Mesodermal cell (in vitro differentiated cells): ENCODE results near the gene CLEC4M.
"Not testable (repeated sequence)": the region's sequence is repeated elsewhere in the genome, so short reads cannot be mapped to it uniquely, and the experiment has no call there.

Source experiments
- H3K27ac ChIP-seq: 2 replicates; pipeline ENCODE4 v1.7.0; 2013; ENCODE audit warnings: mild to moderate bottlenecking, low read depth, low read length, moderate library complexity; ENCODE audit not compliant: severe bottlenecking
- H3K36me3 ChIP-seq: 2 replicates; pipeline ENCODE4 v1.7.1; 2013; ENCODE audit warnings: mild to moderate bottlenecking, low read length, moderate library complexity; ENCODE audit not compliant: control insufficient read depth, insufficient read depth
- H3K4me1 ChIP-seq: one replicate; pipeline ENCODE4 v1.7.1; 2013; ENCODE audit warnings: mild to moderate bottlenecking, low read length; ENCODE audit not compliant: insufficient read depth, control insufficient read depth, poor library complexity, severe bottlenecking
- H3K4me3 ChIP-seq: 2 replicates; pipeline ENCODE4 v1.7.0; 2013; ENCODE audit warnings: low read length, control low read depth, mild to moderate bottlenecking; ENCODE audit not compliant: insufficient read depth, poor library complexity, severe bottlenecking; ENCODE audit errors: extremely low read depth
- H3K9me3 ChIP-seq: 2 replicates; pipeline ENCODE4 v1.7.1; 2013; ENCODE audit warnings: mild to moderate bottlenecking, low read length, moderate library complexity; ENCODE audit not compliant: control insufficient read depth
- WGBS, 2 experiments: methylation state at CpG; one replicate each; pipeline ENCODE4 v1.1.5; 2013; ENCODE audit warnings: missing lambda C conversion rate in 2 of 2; ENCODE audit not compliant: insufficient coverage in 2 of 2; 5-methylcytosine and 5-hydroxymethylcytosine counted together

Gene CLEC4M

GRCh38 chr19:7806234-7806633 lies 43.2 kb downstream of the CLEC4M start:
- Histone ChIP-seq H3K27ac (no peak overlapping the region), H3K4me1 (no peaks in the 10 kb centered on the region), H3K9me3 (peaks cover 12% of the 10 kb centered on the region), H3K36me3 (no peaks in the 10 kb centered on the region), H3K4me3 (no peak overlapping the region)
- 83% methylated on average over 1 to 3 of the region's 3 CpGs for WGBS, 2 experiments

GRCh38 chr19:7806876-7807275 lies 43.8 kb downstream of the CLEC4M start:
- 71 to 75% methylated on average over 8 to 9 of the region's 9 CpGs for WGBS, 2 experiments
- H3K4me3 ChIP-seq = no peak overlapping the region
- no peaks in the 10 kb centered on the region for H3K36me3 ChIP-seq
- peaks cover 17% of the 10 kb centered on the region for H3K9me3 ChIP-seq
- no peak overlapping the region for H3K27ac ChIP-seq
- H3K4me1 ChIP-seq = no peaks in the 10 kb centered on the region

GRCh38 chr19:7808108-7808507 lies 45.1 kb downstream of the CLEC4M start:
- no peak overlapping the region for H3K4me3 ChIP-seq
- H3K27ac ChIP-seq = no peak overlapping the region
- WGBS, 2 experiments = 55 to 79% methylated on average over 4 to 5 of the region's 5 CpGs
- no peaks in the 10 kb centered on the region for H3K4me1 ChIP-seq
- H3K9me3 ChIP-seq = peaks cover 13% of the 10 kb centered on the region
- no peaks in the 10 kb centered on the region for H3K36me3 ChIP-seq

GRCh38 chr19:7811989-7812388 lies 48.9 kb downstream of the CLEC4M start:
- Histone ChIP-seq H3K36me3 (no peaks in the 10 kb centered on the region), H3K27ac (no peak overlapping the region), H3K4me1 (no peaks in the 10 kb centered on the region), H3K9me3 (peaks cover 13% of the 10 kb centered on the region), H3K4me3 (no peak overlapping the region)
- WGBS, 2 experiments = no CpG with 5 or more reads among the region's 2 CpGs

GRCh38 chr19:7815325-7815724 lies 52.3 kb downstream of the CLEC4M start:
- Histone ChIP-seq H3K9me3 (peaks cover 13% of the 10 kb centered on the region), H3K36me3 (no peaks in the 10 kb centered on the region), H3K4me1 (no peaks in the 10 kb centered on the region), H3K27ac (no peak overlapping the region), H3K4me3 (no peak overlapping the region)
- 53 to 54% methylated on average over 6 to 10 of the region's 10 CpGs for WGBS, 2 experiments

GRCh38 chr19:7816040-7816439 lies 53.0 kb downstream of the CLEC4M start:
- not testable (repeated sequence) for H3K4me3 ChIP-seq, H3K27ac ChIP-seq, H3K36me3 ChIP-seq, H3K4me1 ChIP-seq, H3K9me3 ChIP-seq
- WGBS, 2 experiments = 80% methylated on average over 2 of the region's 3 CpGs; no CpG with 5 or more reads in 1 of the 2 experiments

- Histone ChIP-seq H3K4me1 (no peaks in the 10 kb centered on the region), H3K4me3 (no peak overlapping the region), H3K27ac (no peak overlapping the region), H3K36me3 (no peaks in the 10 kb centered on the region), H3K9me3 (no peaks in the 10 kb centered on the region)
- WGBS, 2 experiments = 100% methylated on average over 1 of the region's 1 CpG; no CpG with 5 or more reads in 1 of the 2 experiments
Measured at GRCh38 chr19:7817801-7818200, 54.8 kb downstream of the CLEC4M start.

GRCh38 chr19:7818806-7819205 lies 55.8 kb downstream of the CLEC4M start:
- 57 to 67% methylated on average over 1 to 2 of the region's 2 CpGs for WGBS, 2 experiments
- H3K4me1 ChIP-seq = no peaks in the 10 kb centered on the region
- no peaks in the 10 kb centered on the region for H3K9me3 ChIP-seq

More at GRCh38 chr19:7818806-7819205, 55.8 kb downstream of the CLEC4M start:
- no peak overlapping the region for H3K27ac ChIP-seq
- H3K36me3 ChIP-seq = no peaks in the 10 kb centered on the region
- H3K4me3 ChIP-seq = no peak overlapping the region
